GM12864 (cell line): Measurements from ENCODE around the gene CACNB3.

Experiments used
- DNase-seq: peaks from one replicate; pipeline ENCODE4 v3.0.0-alpha.2; 2011; ENCODE audit warnings: low read depth
- H3K4me3 ChIP-seq: 2 replicates; pipeline ENCODE4 v1.5.1; 2011; ENCODE audit warnings: mild to moderate bottlenecking, low read depth, low read length, control low read depth
- CTCF ChIP-seq: IDR thresholded peaks from 2 replicates; pipeline ENCODE4 v1.5.1; 2011; ENCODE audit warnings: low read depth, mild to moderate bottlenecking, moderate library complexity, low read length, control low read depth, inconsistent platforms; ENCODE audit errors: missing control alignments

Gene CACNB3

GRCh38 chr12:48775299-48775698, 43.0 kb upstream of the CACNB3 start:
- TF ChIP-seq CTCF, result no peak
- H3K4me3 ChIP-seq, result no peak overlapping the region
- DNase-seq, result no peak

GRCh38 chr12:48775991-48776649, 42.2 kb upstream of the CACNB3 start:
- DNase-seq, result no peak
- no peak for TF ChIP-seq CTCF
- H3K4me3 ChIP-seq, result no peak overlapping the region

GRCh38 chr12:48776956-48777355, 41.3 kb upstream of the CACNB3 start:
- TF ChIP-seq CTCF, result no peak
- no peak for DNase-seq
- H3K4me3 ChIP-seq, result no peak overlapping the region

- no peak overlapping the region for H3K4me3 ChIP-seq
- TF ChIP-seq CTCF, result no peak
- DNase-seq, result no peak
Measured at GRCh38 chr12:48777501-48778400, 40.5 kb upstream of the CACNB3 start.

- no peak for DNase-seq
- H3K4me3 ChIP-seq, result no peak overlapping the region
- no peak for TF ChIP-seq CTCF
Measured at GRCh38 chr12:48779869-48780268, 38.4 kb upstream of the CACNB3 start.

- no peak for DNase-seq
- H3K4me3 ChIP-seq, result no peak overlapping the region
- TF ChIP-seq CTCF, result no peak
Measured at GRCh38 chr12:48780381-48781025, 37.8 kb upstream of the CACNB3 start.
